HG03097 (cell line): ENCODE results near the gene ASCC3.
"Not testable (repeated sequence)": the region's sequence is repeated elsewhere in the genome, so short reads cannot be mapped to it uniquely, and the experiment has no call there.

Experiments
- ATAC-seq: cut with Tn5 transposase; IDR thresholded peaks from one replicate; pipeline ENCODE4 v1.9.1; 2021; ENCODE audit not compliant: unreplicated experiment, low FRiP score

The ASCC3 gene

DNA sequence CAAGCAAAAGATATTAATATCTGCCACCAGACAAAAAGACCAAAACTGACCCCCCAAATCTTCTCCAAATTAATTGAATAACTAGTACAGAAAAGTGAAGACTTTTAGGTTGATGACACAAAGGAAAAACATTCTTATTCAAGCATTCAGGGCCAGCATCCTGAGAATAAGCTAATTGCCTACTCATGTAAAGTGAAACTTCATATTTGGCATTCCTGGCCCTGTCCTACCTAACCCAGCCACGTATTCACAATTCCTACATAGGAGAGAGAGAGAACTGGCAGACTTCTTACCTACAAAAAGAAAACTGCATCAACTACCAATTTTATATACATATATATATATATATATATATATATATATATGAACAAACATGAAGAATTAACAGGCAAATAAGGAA, 4.9 kb upstream of the ASCC3 start:
- ATAC-seq: no peak

DNA sequence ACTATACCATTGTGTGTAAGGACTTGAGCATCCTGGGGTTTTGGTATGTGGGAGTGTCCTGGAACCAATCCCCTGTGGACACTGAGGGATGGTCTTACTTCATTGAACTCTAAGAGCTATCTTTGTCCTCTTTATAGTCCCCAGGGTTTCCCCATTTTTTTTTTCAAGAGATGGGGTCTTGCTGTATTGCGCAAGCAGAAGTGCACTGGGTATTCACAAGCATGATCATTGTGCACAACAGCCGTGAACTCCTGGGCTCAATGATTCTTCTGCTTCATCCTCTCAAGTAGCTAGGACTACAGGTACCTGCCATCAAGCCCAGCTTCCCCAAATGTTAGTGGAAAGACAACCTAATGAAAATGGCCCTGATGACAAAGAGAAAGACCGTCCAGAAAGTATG, 2.2 kb upstream of the ASCC3 start:
- ATAC-seq: no peak

DNA sequence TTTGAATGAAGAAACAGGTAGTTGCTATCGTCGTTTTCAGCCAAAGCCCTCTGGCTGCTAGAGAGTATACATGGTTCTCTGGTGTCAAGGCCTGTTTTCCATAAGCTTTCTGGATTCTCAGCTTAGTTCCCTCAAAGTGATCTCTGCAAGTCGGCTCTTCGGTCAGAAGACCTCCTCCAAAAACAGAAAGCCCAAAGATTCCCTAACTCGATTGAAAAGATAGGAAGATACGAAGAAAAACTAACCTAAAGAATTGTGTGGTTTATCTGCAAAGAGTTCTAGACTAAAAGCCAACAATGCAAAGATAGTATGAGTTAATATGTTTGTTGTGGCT, 545 bp upstream of the ASCC3 start:
- ATAC-seq: no peak

DNA sequence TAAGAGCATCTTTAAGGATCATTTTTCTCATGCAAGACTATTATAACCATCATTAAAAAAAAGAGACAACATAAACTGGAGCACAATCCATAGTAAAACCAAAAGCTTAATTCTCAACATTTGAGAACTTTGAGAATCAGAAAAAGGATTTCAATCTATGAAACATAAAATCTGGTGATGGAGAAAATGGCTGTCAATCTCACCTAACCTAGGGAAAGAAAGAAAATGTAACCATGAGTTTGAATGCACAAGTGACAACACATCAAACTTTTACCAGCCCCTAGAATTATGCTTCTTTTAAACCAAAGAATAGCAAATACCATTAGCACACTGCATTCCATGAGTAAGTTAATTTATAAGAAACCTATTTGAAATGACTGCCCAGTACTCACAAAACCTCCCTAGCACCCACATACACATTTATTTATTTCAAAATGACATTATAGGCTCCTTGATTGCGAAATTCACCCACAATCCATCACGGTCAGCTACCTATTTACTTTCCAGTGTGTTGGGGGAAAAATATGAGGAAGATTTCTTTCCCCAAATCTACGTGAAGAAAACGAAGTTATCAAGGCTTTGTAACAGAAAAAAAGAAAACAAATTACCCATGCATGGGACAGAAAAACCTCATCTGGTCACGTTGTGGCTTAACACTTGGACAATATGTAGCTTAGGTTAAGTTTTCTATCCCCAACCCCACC, 828 bp downstream of the ASCC3 start:
- no peak for ATAC-seq

DNA sequence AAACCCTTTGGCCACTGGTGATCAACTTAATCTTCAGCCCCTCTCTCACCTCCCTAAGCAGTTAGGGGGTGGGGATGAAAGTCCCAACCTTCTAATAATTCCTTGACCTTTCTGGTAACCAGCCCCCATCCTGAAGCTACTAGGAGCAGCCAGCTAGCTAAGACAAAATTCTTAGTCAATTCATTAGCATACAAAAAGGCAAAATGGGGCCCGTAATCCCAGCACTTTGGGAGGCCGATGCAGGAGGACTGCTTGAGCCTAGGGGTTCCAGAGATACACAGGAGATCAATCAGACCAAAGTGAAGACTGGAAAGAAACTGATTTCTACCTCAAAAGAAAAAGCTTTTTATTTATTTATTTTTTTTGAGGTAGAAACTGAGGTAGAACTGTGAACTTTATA, 1.8 kb downstream of the ASCC3 start:
- no peak for ATAC-seq

DNA sequence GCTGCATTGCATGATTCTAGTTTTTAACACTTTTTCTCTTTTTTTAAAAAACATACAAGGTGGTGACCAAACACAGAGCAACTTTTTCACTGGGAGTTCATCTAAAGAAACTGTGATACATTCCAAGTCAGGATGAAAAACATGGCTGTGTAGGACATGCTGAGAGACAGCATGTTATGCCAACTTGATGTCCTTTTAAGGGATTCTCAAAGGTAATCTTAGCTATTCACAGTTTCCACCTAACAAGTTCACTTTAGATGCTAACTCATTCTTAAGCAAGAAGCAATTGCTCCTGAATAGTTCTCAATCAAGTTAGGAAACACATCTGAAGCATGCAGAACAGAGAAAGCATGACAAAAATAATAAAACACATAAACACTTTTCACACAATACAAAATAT, 3.3 kb downstream of the ASCC3 start:
- ATAC-seq: no peak

DNA sequence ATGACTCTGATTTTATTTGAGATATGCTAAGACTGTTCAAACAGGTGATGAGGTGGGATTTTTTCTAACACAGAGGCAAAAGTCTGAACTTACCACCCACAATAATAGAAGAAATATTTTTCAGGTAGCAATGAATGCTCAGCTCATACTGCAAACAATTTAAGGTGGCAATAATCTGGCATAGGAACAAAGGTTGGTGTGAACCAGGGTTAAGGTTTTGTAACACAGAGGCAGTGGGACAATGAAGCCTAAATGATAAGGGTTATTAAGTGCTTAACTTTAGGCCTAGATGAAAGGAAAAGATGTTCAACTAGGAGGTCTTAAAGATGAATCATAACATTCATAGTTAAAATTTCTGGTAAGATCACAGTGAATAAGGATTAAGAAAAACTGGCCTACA, 4.9 kb downstream of the ASCC3 start:
- ATAC-seq: no peak

DNA sequence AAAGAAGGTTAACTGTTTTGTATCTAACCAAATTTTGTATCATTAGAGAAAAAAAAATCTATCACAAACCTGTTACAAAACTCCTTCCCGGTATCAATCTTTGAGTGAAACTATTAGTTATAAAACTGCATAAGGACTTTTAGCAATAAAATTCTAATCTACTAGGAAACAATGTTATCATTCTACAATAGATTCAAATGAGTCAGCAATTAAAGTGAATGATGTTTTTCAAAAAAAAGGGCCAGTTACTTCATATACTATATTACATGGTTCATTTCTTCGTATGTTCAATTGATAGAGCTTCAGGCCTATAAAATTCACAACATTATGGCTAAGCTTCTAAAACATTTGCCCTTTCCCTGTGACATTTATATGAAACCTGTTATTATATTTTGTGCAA, 15.6 kb downstream of the ASCC3 start:
- no peak for ATAC-seq

DNA sequence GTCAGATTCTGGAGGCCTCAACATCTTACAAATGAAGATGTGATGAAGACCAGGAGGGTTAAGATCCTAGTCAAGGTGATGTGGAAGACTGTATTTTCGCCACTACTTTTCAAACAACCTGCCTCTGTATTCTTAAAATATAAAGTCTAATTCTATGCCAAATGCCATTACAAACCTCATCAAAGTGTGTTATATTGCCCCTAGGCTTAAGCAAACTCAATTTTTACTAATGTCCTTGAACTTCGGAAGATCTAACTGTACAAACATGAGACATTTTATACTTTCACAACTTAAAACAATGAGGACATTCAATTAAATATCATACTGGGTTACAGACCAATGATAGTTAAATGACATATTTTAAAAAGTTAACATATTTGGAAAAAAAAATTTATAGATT, 19.1 kb downstream of the ASCC3 start:
- no peak for ATAC-seq

DNA sequence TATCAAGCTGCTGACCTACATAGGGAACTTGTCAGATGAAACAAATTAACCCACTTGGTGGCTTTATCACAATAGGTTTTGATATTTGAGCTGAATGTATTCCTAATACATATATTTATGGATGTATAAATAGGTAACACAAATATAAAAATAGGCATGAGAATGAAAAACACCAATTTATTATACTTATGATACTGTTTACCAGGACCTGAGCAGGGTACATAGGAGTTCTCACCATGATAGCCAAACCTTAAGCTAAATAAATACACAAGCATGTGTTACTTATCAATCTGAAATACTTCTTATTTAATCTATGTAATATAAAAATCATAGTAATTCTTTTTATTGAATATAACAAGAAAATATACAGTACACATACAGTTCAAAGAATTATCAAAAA, 25.0 kb downstream of the ASCC3 start:
- ATAC-seq: no peak

DNA sequence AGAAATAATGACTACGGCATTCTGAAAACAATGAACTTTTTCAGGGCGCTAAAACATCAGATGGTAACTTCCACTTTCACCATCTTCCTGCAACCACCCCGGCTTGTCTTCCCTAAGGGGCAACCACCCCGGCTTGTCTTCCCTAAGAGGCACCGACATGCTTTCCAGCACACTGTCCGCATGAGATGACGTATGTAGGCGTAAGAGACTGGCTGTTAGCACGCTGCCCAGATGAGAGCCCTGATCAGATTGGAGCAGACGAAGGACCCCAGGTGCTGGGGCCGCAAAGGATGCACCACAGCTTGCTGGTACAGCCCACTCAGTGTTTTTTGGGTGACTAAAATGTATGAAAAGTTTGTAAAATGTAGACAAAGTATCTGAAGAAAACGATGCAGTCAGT, 29.3 kb downstream of the ASCC3 start:
- ATAC-seq: no peak

DNA sequence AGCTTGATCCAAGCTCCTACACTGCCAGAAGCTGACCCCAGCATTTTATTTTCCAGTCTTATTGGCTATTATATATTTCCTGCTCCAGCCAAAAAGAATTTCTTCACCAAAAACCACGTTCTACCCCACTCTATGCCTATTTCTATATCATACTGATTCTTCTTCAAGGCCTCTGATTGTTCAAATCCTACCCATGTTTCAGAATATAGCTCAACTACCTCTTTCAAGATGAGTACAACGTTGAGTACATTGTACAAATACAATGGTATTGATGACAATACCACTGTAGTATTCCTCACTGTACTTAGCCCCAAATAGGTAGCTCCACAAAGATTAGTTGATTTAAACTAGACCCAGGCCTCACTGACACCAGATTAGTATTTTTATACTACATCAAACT, 31.0 kb downstream of the ASCC3 start:
- no peak for ATAC-seq

DNA sequence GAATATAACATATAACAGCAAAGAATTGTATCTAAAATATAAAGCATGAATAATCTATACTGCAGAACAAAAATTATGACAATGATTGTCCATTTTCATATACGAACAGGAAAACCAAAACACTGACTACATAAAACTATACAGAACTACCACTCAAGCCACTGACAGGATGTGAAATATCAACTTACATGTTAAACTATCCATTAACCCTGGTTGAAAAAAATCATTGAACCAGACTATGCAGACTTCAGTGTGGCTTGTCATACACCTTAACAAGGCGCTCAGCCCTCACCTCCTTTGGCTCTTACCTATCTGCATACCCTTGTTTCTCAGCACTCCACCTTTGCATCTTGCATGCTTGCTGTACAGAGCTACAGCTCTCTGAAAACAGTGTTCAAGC, 34.9 kb downstream of the ASCC3 start:
- ATAC-seq: peak; percentile 93

DNA sequence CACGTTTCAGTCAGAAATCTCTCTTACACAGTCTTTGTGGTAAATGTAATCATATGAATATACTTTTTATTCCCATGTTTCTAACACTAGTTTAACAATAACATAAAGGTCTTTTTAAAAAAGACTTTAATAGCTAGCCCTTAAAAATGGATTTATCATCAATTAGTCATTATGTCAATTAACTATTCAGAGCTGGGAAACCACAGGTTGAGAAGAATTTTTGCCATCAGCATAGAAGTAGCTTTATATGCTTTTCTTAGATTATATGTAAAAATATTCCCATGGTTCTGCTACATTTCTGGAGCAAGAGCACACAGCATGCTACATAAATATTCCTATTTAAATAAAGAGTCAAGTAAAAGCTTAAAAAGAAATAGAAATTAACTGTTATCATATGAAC, 35.5 kb downstream of the ASCC3 start:
- ATAC-seq: no peak

DNA sequence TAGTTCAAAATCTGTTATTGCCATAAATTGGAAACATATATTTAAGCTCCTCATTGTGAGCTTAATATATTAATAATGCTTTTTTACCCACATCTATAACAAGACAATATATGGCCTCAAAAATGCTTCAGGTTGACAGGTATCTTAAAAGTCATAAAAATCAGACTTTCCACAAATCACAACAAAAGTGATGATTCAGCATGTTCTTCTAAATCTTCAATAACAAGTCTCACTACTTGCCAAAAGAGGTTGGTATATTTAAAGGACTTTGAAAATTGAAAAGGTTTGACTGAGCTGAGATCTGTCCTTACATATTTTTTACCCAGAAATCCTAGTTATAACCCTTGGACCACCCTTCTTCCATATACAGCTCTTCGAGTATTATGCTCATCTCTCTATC, 41.7 kb downstream of the ASCC3 start:
- no peak for ATAC-seq

DNA sequence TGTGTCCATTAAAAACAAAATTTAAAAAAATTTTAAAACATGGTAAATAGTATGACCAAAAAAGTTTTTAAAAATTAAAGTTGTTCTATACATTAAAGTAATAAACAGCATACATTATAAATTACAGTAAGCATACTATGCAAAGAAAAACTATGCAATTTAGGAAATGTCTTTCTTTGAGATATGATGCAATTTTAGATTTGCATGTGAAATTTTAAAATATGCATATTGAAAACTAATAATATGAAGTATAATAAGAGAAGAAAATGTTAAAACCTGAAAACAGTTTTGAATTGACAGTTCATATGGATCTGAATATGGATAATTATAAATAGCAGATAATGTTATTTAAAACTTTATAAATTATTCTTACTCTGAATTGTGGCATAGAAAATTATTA, 43.1 kb downstream of the ASCC3 start:
- ATAC-seq: no peak

DNA sequence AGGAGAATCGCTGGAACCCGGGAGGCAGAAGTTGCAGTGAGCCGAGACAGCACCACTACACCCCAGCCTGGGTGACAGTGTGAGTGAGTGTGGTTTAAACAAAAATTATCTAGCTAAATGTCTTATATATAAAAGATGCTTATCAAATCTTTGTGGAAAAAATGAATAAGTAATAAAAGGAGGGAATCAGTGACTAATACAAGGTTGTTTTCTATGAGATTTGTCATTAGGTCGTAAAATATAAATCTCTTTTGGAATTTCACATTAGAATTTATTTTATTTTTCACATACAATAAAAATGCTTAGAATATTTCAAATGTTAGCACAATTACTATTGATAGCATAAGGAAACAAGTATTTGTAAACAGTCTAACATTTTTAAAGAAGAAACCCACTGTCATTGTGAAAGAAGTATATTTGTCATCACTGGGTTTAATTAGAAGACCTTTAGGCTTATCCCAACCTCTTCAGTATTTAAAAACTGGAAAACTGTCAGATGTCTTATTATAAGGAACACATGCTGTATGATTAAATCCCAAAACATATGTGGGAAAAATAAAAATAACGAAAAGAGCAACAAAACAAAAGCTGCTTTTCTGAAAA, 47.1 kb downstream of the ASCC3 start:
- ATAC-seq: no peak

DNA sequence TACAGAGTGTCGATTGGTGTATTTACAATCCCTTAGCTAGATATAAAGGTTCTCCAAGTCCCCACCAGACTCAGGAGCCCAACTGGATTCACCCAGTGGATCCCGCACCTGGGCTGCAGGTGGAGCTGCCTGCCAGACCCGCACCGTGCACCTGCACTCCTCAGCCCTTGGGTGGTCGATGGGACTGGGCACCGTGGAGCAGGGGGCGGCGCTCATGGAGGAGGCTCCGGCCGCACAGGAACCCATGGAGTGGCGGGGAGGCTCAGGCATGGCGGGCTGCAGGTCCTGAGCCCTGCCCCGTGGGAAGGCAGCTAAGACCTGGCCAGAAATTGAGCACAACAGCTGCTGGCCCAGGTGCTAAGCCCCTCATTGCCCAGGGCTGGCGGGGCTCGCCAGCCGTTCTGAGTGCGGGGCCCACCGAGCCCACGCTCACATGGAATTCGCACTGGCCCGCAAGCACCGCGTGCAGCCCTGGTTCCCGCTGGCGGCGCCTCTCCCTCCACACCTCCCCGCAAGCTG, 52.0 kb downstream of the ASCC3 start:
- ATAC-seq: not testable (repeated sequence)

DNA sequence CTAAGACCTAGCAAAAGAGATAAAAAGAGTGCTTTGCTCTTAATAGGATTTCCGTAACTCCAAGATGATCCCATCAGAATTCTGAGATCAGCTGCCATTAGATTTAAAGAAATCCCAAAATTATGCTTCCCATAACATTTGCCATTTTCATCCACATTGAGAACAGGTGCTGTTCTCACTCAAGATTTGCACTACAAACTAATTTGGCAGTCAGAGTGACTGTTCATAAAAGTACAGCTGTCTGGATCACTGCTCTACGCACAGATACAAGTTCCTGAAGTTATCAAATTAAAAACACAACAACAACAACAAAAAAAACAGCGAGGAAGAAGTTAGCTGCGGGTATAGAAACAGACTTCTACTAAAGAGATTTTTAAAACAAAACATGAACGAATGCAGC, 58.1 kb downstream of the ASCC3 start:
- ATAC-seq: no peak

DNA sequence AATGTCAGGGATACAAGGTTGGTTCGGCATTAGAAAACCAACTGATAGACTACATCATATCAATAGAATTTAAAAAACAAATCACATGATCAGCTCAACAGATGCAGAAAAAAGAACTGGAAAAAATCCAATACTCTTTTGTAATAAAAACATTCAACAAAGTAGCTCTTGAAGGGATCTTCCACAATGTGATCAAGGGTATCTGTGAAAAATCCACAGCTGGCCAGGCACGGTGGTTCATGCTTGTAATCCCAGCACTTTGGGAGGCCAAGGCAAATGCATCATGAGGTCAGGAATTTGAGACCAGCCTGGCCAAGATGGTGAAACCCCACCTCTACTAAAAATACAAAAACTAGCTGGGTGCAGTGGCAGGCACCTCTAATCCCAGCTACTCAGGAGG, 63.1 kb downstream of the ASCC3 start:
- ATAC-seq: no peak

DNA sequence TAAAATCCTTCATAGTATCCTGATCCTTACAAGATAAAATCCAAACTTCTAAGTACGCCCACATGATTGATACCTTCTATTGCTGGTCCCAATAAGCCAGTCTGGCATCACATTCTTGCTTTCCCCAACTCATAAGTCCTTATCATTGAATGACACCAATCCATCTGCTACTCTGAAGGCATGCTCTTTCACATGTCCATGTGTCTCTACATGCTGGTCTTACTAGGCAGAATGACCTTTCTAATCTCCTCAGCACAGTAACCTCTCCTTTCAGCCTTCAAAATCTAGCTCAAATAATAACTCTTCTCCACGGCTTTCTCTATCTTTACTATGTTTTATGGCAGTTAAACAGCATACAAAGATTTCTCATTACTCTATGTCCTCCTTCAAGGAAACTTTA, 71.1 kb downstream of the ASCC3 start:
- no peak for ATAC-seq

DNA sequence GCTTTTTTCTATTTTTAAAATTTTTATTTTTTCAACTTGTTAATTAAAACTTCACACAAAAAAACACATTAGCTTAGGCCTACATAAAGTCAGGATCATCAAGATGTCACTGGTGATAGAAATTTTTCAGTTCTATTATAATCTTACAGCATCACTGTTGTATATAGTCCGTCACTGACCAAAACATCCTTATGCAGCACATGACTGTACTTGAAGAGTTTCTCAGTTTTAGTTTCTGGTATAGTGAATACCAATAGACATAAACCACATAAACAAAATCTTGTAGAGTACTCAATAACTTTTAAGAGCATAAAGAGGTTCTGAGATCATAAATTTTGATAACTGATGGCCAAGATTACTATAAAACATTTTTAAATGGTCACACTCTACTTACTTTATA, 71.8 kb downstream of the ASCC3 start:
- ATAC-seq: peak; percentile 78
